OCI-LY1 (cell line): ENCODE results near the gene RAB29.
"Not testable (repeated sequence)": the region's sequence is repeated elsewhere in the genome, so short reads cannot be mapped to it uniquely, and the experiment has no call there.

Experiments
- H2AFZ ChIP-seq: fragments of 200-600 bp; sonication (generic), shearing (Covaris generic); 2 replicates; pipeline ENCODE4 v1.6.0; 2014; ENCODE audit warnings: antibody characterized with exemption, mild to moderate bottlenecking, low read length
- H3F3A ChIP-seq: fragments of 200-600 bp; sonication (generic), shearing (Covaris generic); 2 replicates; pipeline ENCODE4 v1.6.0; 2014; ENCODE audit warnings: mild to moderate bottlenecking, antibody characterized with exemption, low read length, moderate library complexity; ENCODE audit not compliant: insufficient read depth
- H3K27ac ChIP-seq: fragments of 200-600 bp; sonication (generic); 2 replicates; pipeline ENCODE4 v1.5.1; 2014; ENCODE audit warnings: low read length, mixed run types, mild to moderate bottlenecking, low read depth; ENCODE audit not compliant: poor library complexity, severe bottlenecking
- H3K27me3 ChIP-seq: fragments of 200-600 bp; sonication (generic); 2 replicates; pipeline ENCODE4 v1.6.0; 2014; ENCODE audit warnings: antibody characterized with exemption, mild to moderate bottlenecking, low read length, moderate library complexity; ENCODE audit not compliant: insufficient read depth
- H3K36me3 ChIP-seq: fragments of 200-600 bp; sonication (generic); 2 replicates; pipeline ENCODE4 v1.6.1; 2014; ENCODE audit warnings: mild to moderate bottlenecking, antibody characterized with exemption, low read length, moderate library complexity, mixed read lengths; ENCODE audit not compliant: insufficient read depth
- H3K4me1 ChIP-seq: fragments of 200-600 bp; sonication (generic); 2 replicates; pipeline ENCODE4 v1.5.1; 2014; ENCODE audit warnings: mild to moderate bottlenecking, low read length, moderate library complexity; ENCODE audit not compliant: insufficient read depth, severe bottlenecking
- H3K4me2 ChIP-seq: fragments of 200-600 bp; sonication (generic), shearing (Covaris generic); 2 replicates; pipeline ENCODE4 v1.6.1; 2014; ENCODE audit warnings: low read length
- H3K4me3 ChIP-seq: fragments of 200-600 bp; sonication (generic); 2 replicates; pipeline ENCODE4 v1.5.1; 2014; ENCODE audit warnings: low read length, low read depth, mild to moderate bottlenecking, mixed read lengths; ENCODE audit not compliant: poor library complexity, severe bottlenecking
- H3K79me2 ChIP-seq: fragments of 200-600 bp; shearing (Covaris generic); 2 replicates; pipeline ENCODE4 v1.6.1; 2016; ENCODE audit warnings: mixed run types, low read length, mixed read lengths; ENCODE audit not compliant: insufficient read depth
- H3K9ac ChIP-seq: fragments of 200-600 bp; sonication (generic), shearing (Covaris generic); 2 replicates; pipeline ENCODE4 v1.6.1; 2014; ENCODE audit warnings: mild to moderate bottlenecking, low read length, mixed read lengths
- H3K9me2 ChIP-seq: fragments of 200-600 bp; sonication (generic), shearing (Covaris generic); 2 replicates; pipeline ENCODE4 v1.6.1; 2014; ENCODE audit warnings: low read depth, mild to moderate bottlenecking, low read length, mixed read lengths
- H3K9me3 ChIP-seq: fragments of 200-600 bp; shearing (Covaris generic); 2 replicates; pipeline ENCODE4 v1.6.1; 2014; ENCODE audit warnings: low read length, mixed read lengths
- H4K20me1 ChIP-seq: fragments of 200-600 bp; sonication (generic), shearing (Covaris generic); 2 replicates; pipeline ENCODE4 v1.6.0; 2016; ENCODE audit warnings: mild to moderate bottlenecking, low read length; ENCODE audit not compliant: insufficient read depth
- CTCF ChIP-seq: fragments of 200-600 bp; sonication (generic), shearing (Covaris generic); IDR thresholded peaks from 2 replicates; pipeline ENCODE4 v1.5.1; 2017; ENCODE audit warnings: mild to moderate bottlenecking, antibody characterized with exemption, low read length, moderate library complexity, mixed read lengths
- EZH2 ChIP-seq: fragments of 200-600 bp; sonication (generic), shearing (Covaris generic); IDR thresholded peaks from 2 replicates; pipeline ENCODE4 v1.8.0; 2017; ENCODE audit warnings: borderline replicate concordance, mixed run types, mild to moderate bottlenecking, antibody characterized with exemption, low read length, moderate library complexity, mixed read lengths

RAB29 gene

GRCh38 chr1:205775015-205775716 is at the start of gene RAB29:
RAB29 (minus strand) TSS chr1:205775482; CDS start chr1:205774956, 526 bp downstream.
- peak within 1 kb of the TSS; percentile 65 for H3K9ac ChIP-seq
- no peaks in the 10 kb centered on the region for H3K79me2 ChIP-seq

GRCh38 chr1:205824180-205824579 is 48.9 kb upstream of the RAB29 start:
- H4K20me1 ChIP-seq = no peaks in the 10 kb centered on the region
- H3K36me3 ChIP-seq = no peaks in the 10 kb centered on the region
- H3F3A ChIP-seq = no peaks in the 10 kb centered on the region
- no peaks in the 10 kb centered on the region; the same call in 1 of the 2 replicates for H3K27me3 ChIP-seq
- no peak overlapping the region for H3K9ac ChIP-seq
- no peak overlapping the region for H3K4me2 ChIP-seq
- H3K9me2 ChIP-seq = no peaks in the 10 kb centered on the region
- no peak overlapping the region for H2AFZ ChIP-seq
- H3K4me3 ChIP-seq = no peak overlapping the region
- 0 out of 2 replicates have a peak, but pooled peaks cover 2% of the 10 kb centered on the region for H3K9me3 ChIP-seq
- no peak overlapping the region for H3K27ac ChIP-seq
- H3K79me2 ChIP-seq = no peaks in the 10 kb centered on the region
- TF ChIP-seq CTCF (no peak), EZH2 (no peak)
- H3K4me1 ChIP-seq = no peaks in the 10 kb centered on the region

More at GRCh38 chr1:205775015-205775716, at the start of gene RAB29:
- peak within 1 kb of the TSS; percentile 71 for H3K4me3 ChIP-seq
- peak within 1 kb of the TSS; percentile 84 for H3K4me2 ChIP-seq
- H3K4me1 ChIP-seq = peaks cover 9% of the 10 kb centered on the region
- no peaks in the 10 kb centered on the region for H4K20me1 ChIP-seq
- TF ChIP-seq CTCF = no peak
- no peak for TF ChIP-seq EZH2
- H3K36me3 ChIP-seq = no peaks in the 10 kb centered on the region; the same call in 1 of the 2 replicates
- H3K9me2 ChIP-seq = no peaks in the 10 kb centered on the region
- H3F3A ChIP-seq = no peaks in the 10 kb centered on the region
- H2AFZ ChIP-seq = 0 out of 2 replicates have a peak within 1 kb of the TSS, but pooled peaks have one; percentile 64
- H3K27ac ChIP-seq = no peak within 1 kb of the TSS
- peaks cover 10% of the 10 kb centered on the region; the same call in 1 of the 2 replicates for H3K27me3 ChIP-seq
- 0 out of 2 replicates have a peak, but pooled peaks cover 5% of the 10 kb centered on the region for H3K9me3 ChIP-seq

GRCh38 chr1:205823260-205823659 is 48.0 kb upstream of the RAB29 start:
- not testable (repeated sequence) for H3K9me2 ChIP-seq, H3K27ac ChIP-seq, H3F3A ChIP-seq, H3K79me2 ChIP-seq, H3K27me3 ChIP-seq, H3K9me3 ChIP-seq, H3K4me2 ChIP-seq, H3K9ac ChIP-seq, H4K20me1 ChIP-seq, H3K4me1 ChIP-seq, H3K36me3 ChIP-seq, H3K4me3 ChIP-seq, H2AFZ ChIP-seq
